MCF 10A (cell line): Measurements from ENCODE around the gene UCHL3. TPM values are rescaled to one million over a fixed set of nuclear protein-coding genes. Genes with fewer than 3 reads are reported as not detected.

ENCODE experiments used
- BruUV-seq: library from RNA; stranded (reverse); fragments of 400-500 nt; replicated peaks from 2 replicates; lab custom pipeline; 2021; lab: Mats Ljungman, UMichigan
- CTCF ChIA-PET: fragments of 300-600 bp; sonication (Branson Sonifier 250); formaldehyde crosslinking; extraction: SDS; loops from one replicate; lab custom pipeline; 2021; ENCODE audit warnings: antibody characterized with exemption, inconsistent platforms; lab: Yijun Ruan, JAX
- POLR2A ChIA-PET: fragments of 300-600, 350-650 bp; sonication (Branson Sonifier 250); formaldehyde crosslinking; extraction: SDS; loops from one replicate; lab custom pipeline; 2020; ENCODE audit warnings: antibody characterized with exemption, inconsistent platforms; lab: Yijun Ruan, JAX
- DNase-seq: peaks from one replicate; pipeline ENCODE4 v3.0.0-alpha.2; 2018; ENCODE audit not compliant: unreplicated experiment
- H3K27ac Mint-ChIP-seq: one replicate; pipeline ENCODE4 v1.8.0; 2022; ENCODE audit warnings: mild to moderate bottlenecking, low read depth, mixed read lengths; ENCODE audit not compliant: unreplicated experiment
- H3K27me3 Mint-ChIP-seq: one replicate; pipeline ENCODE4 v1.8.0; 2022; ENCODE audit warnings: mixed read lengths; ENCODE audit not compliant: insufficient read depth, unreplicated experiment
- H3K36me3 Mint-ChIP-seq: one replicate; pipeline ENCODE4 v1.8.0; 2022; ENCODE audit warnings: mild to moderate bottlenecking, moderate library complexity, mixed read lengths; ENCODE audit not compliant: insufficient read depth, unreplicated experiment
- H3K4me1 Mint-ChIP-seq: one replicate; pipeline ENCODE4 v1.8.0; 2022; ENCODE audit warnings: mixed read lengths; ENCODE audit not compliant: insufficient read depth, unreplicated experiment
- H3K4me3 Mint-ChIP-seq: one replicate; pipeline ENCODE4 v1.8.0; 2022; ENCODE audit warnings: mild to moderate bottlenecking, moderate library complexity, mixed read lengths; ENCODE audit not compliant: unreplicated experiment
- H3K9me3 Mint-ChIP-seq: one replicate; pipeline ENCODE4 v1.8.0; 2022; ENCODE audit warnings: mixed read lengths; ENCODE audit not compliant: unreplicated experiment
- CTCF ChIP-seq: fragments of 200-600 bp; IDR thresholded peaks from one replicate; pipeline ENCODE4 v1.8.0; 2022; ENCODE audit warnings: antibody characterized with exemption, mild to moderate bottlenecking; ENCODE audit not compliant: unreplicated experiment
- intact Hi-C: fragments of 100-400 bp; cut with micrococcal nuclease; formaldehyde crosslinking; loops from 2 replicates; pipeline ENCODE4 v1.14.1; 2022
- total RNA-seq: library from RNA; stranded (reverse); gene quantifications from 2 replicates; pipeline ENCODE4 v1.2.3, GENCODE V29; 2022

Gene UCHL3
- total RNA-seq, 1 experiment from 2014 or later: 79.3 TPM

GRCh38 chr13:75555836-75556235 lies 6.2 kb downstream of the UCHL3 start:
- no peak overlapping the region for H3K27ac Mint-ChIP-seq
- H3K36me3 Mint-ChIP-seq: peaks cover 2% of the 10 kb centered on the region
- H3K27me3 Mint-ChIP-seq: no peaks in the 10 kb centered on the region
- DNase-seq: no peak
- no peak overlapping the region for H3K4me3 Mint-ChIP-seq
- BruUV-seq: no TSS peak
- H3K4me1 Mint-ChIP-seq: peaks cover 27% of the 10 kb centered on the region
- CTCF ChIA-PET: interaction anchor here (2.0 kb wide), 1 partner anchor 74 kb away, joined by 7 read pairs; the partner anchor contains the start of gene TBC1D4
- no peaks in the 10 kb centered on the region for H3K9me3 Mint-ChIP-seq
- POLR2A ChIA-PET: no interaction called here
- intact Hi-C loops: no loop called here
- no peak for TF ChIP-seq CTCF

GRCh38 chr13:75556961-75557360 lies 7.4 kb downstream of the UCHL3 start:
- no peak overlapping the region for H3K27ac Mint-ChIP-seq
- POLR2A ChIA-PET: interaction anchor here (0.9 kb wide), 1 partner anchor 130 kb away, joined by 3 read pairs; no protein-coding TSS in a partner anchor
- H3K27me3 Mint-ChIP-seq: no peaks in the 10 kb centered on the region
- peaks cover 24% of the 10 kb centered on the region for H3K4me1 Mint-ChIP-seq
- intact Hi-C loops: no loop called here
- no peak for TF ChIP-seq CTCF
- CTCF ChIA-PET: interaction anchor here (2.0 kb wide), 1 partner anchor 75 kb away, joined by 7 read pairs; the partner anchor contains the start of gene TBC1D4
- no peaks in the 10 kb centered on the region for H3K9me3 Mint-ChIP-seq
- no peak overlapping the region for H3K4me3 Mint-ChIP-seq
- no TSS peak for BruUV-seq
- peaks cover 6% of the 10 kb centered on the region for H3K36me3 Mint-ChIP-seq
- no peak for DNase-seq

- BruUV-seq: no TSS peak
- Mint-ChIP-seq H3K36me3 (peaks cover 6% of the 10 kb centered on the region), H3K27me3 (no peaks in the 10 kb centered on the region), H3K4me1 (peaks cover 20% of the 10 kb centered on the region), H3K27ac (peak overlapping the region; percentile 75), H3K9me3 (no peaks in the 10 kb centered on the region), H3K4me3 (no peak overlapping the region)
- ChIA-PET CTCF (interaction anchor here (0.6 kb wide), 1 partner anchor 51 kb away, joined by 3 read pairs; no protein-coding TSS in a partner anchor), POLR2A (interaction anchor here (0.6 to 2.1 kb wide), 4 partner anchors 8 to 631 kb away, joined by 3 to 11 read pairs (median 3); partner anchors contain the start of gene UCHL3)
- no peak for TF ChIP-seq CTCF
- intact Hi-C loops: no loop called here
- no peak for DNase-seq
Measured at GRCh38 chr13:75558145-75558840, 8.7 kb downstream of the UCHL3 start.

- ChIA-PET POLR2A (interaction anchor here (1.1 kb wide), 1 partner anchor 36 kb away, joined by 3 read pairs; no protein-coding TSS in a partner anchor), CTCF (no interaction called here)
- TF ChIP-seq CTCF: no peak
- peaks cover 11% of the 10 kb centered on the region for H3K4me1 Mint-ChIP-seq
- peak; percentile 35 for DNase-seq
- BruUV-seq: no TSS peak
- intact Hi-C loops: no loop called here
- H3K27ac Mint-ChIP-seq: no peak overlapping the region
- H3K36me3 Mint-ChIP-seq: peaks cover 67% of the 10 kb centered on the region
- H3K27me3 Mint-ChIP-seq: no peaks in the 10 kb centered on the region
- H3K9me3 Mint-ChIP-seq: no peaks in the 10 kb centered on the region
- no peak overlapping the region for H3K4me3 Mint-ChIP-seq
Measured at GRCh38 chr13:75566658-75567057, 17.1 kb downstream of the UCHL3 start.
